ENCODE measurements around the gene NARF. TPM values are rescaled to one million over a fixed set of nuclear protein-coding genes. Genes with fewer than 3 reads are reported as not detected.
A peak's percentile ranks its signal among the peaks of the same experiment; 100 is the strongest.

The NARF gene
- total RNA-seq, 2 experiments from 2014 or later: 63.9 to 65.4 TPM

DNA sequence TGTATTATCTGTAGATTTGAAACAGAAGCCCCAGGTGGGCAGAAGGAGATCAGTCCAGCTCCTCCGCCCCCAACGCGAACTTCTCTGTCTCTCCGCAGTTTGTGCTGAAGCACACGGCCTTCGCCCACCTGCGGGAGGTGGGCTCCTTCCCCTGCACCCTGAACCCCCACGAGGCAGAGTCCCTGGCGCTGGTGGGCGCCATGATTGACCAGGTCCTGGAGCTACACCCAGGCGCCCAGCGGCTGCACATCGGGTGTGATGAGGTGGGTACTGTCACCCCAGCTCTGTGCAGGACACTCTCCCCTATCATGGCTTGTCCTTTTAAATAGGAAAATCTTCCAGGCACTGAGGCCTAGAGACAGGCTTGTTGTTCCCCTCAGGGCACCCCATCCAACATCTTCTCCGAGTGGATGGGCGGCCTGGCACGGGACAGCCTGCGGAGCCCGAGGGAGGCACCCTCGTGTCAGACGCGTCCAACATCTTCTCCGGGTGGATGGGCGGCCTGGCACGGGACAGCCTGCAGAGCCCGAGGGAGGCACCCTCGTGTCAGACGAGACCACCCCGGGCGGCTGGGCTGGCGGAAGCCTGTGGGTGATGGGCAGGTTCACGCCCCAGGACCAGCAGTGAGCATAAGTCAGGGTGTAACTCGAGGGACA lies 24.9 kb upstream of the NARF start:
- Mint-ChIP-seq H3K27ac (no peak overlapping the region), H3K4me1 (ENCODE audit: low read depth) (peaks cover 6% of the 10 kb centered on the region), H3K36me3 (ENCODE audit: low read depth) (no peaks in the 10 kb centered on the region), H3K9me3 (no peaks in the 10 kb centered on the region), H3K4me3 (no peak overlapping the region), H3K27me3 (no peaks in the 10 kb centered on the region)
- no peak for ATAC-seq
- TF ChIP-seq, protein P1, sequence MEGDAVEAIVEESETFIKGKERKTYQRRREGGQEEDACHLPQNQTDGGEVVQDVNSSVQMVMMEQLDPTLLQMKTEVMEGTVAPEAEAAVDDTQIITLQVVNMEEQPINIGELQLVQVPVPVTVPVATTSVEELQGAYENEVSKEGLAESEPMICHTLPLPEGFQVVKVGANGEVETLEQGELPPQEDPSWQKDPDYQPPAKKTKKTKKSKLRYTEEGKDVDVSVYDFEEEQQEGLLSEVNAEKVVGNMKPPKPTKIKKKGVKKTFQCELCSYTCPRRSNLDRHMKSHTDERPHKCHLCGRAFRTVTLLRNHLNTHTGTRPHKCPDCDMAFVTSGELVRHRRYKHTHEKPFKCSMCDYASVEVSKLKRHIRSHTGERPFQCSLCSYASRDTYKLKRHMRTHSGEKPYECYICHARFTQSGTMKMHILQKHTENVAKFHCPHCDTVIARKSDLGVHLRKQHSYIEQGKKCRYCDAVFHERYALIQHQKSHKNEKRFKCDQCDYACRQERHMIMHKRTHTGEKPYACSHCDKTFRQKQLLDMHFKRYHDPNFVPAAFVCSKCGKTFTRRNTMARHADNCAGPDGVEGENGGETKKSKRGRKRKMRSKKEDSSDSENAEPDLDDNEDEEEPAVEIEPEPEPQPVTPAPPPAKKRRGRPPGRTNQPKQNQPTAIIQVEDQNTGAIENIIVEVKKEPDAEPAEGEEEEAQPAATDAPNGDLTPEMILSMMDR (IDR thresholded peaks at IDR 0.05): no peak
- intact Hi-C loops (cut with micrococcal nuclease): no loop called here
- POLR2A ChIA-PET: interaction anchor here (1.1 kb wide), 1 partner anchor 24 kb away, joined by 4 read pairs; the partner anchor contains the start of gene NARF
- CTCF ChIA-PET: interaction anchor here (1.1 to 1.5 kb wide), 2 partner anchors 9 to 83 kb away, joined by 3 to 4 read pairs; no protein-coding TSS in a partner anchor
- no peak for DNase-seq

DNA sequence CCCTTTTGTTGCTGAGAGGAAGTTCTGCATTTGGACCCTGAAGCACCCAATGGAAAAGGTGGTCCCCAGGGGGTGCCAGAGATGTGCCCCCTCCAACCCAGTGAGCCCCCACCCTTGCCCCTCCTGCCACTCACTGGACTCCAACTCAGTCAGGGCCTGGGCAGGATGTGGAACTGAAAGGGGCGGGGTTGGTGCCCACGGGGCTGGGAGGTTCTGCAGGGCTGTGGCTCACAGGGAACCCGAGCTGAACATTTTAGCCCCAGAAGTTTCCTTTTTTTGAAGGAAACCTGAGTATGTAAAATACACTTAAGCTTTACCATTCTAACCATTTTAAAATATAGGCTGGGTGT lies 24.4 kb upstream of the NARF start:
- TF ChIP-seq, protein P1 (IDR thresholded peaks at IDR 0.05): no peak
- CTCF ChIA-PET: interaction anchor here (1.1 to 1.5 kb wide), 2 partner anchors 9 to 83 kb away, joined by 3 to 4 read pairs; no protein-coding TSS in a partner anchor
- Mint-ChIP-seq H3K9me3 (no peaks in the 10 kb centered on the region), H3K27me3 (no peaks in the 10 kb centered on the region), H3K27ac (no peak overlapping the region), H3K4me3 (no peak overlapping the region), H3K36me3 (ENCODE audit: low read depth) (no peaks in the 10 kb centered on the region), H3K4me1 (ENCODE audit: low read depth) (peaks cover 6% of the 10 kb centered on the region)
- intact Hi-C loops (cut with micrococcal nuclease): no loop called here
- POLR2A ChIA-PET: interaction anchor here (0.9 to 2.6 kb wide), 3 partner anchors 11 to 24 kb away, joined by 3 to 7 read pairs (median 4); partner anchors contain the start of gene NARF
- ATAC-seq: peak; percentile 53
- peak; percentile 41 for DNase-seq

DNA sequence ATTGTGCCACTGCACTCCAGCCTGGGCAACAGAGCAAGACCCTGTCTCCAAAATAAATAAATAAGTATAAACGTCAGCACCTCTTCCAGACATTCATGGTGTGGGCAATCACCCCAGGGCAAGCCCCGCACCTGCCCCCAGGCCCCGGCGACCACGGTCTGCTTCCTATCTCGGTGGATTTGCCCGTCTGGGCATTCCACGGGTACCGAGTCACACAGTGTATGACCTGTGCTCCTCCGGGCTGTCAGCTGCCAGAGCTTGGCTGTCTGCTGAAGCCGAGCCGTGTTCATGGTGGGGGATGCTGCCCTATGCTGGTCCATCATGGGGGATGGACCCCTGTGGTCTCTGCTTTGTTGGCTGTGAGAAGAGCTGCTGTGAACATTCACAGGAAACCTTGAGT lies 23.4 kb upstream of the NARF start:
- no peak overlapping the region for H3K4me3 Mint-ChIP-seq
- DNase-seq (no peak), ATAC-seq (no peak)
- intact Hi-C loops (cut with micrococcal nuclease): no loop called here
- ChIA-PET POLR2A (interaction anchor here (0.9 to 2.6 kb wide), 4 partner anchors 10 to 23 kb away, joined by 3 to 11 read pairs (median 6); partner anchors contain the start of gene NARF), CTCF (no interaction called here)
- H3K4me1 Mint-ChIP-seq (ENCODE audit: low read depth): no peaks in the 10 kb centered on the region
- TF ChIP-seq, protein P1 (IDR thresholded peaks at IDR 0.05): no peak
- H3K27ac Mint-ChIP-seq: no peak overlapping the region
- no peaks in the 10 kb centered on the region for H3K27me3 Mint-ChIP-seq
- no peaks in the 10 kb centered on the region for H3K36me3 Mint-ChIP-seq (ENCODE audit: low read depth)
- H3K9me3 Mint-ChIP-seq: no peaks in the 10 kb centered on the region

DNA sequence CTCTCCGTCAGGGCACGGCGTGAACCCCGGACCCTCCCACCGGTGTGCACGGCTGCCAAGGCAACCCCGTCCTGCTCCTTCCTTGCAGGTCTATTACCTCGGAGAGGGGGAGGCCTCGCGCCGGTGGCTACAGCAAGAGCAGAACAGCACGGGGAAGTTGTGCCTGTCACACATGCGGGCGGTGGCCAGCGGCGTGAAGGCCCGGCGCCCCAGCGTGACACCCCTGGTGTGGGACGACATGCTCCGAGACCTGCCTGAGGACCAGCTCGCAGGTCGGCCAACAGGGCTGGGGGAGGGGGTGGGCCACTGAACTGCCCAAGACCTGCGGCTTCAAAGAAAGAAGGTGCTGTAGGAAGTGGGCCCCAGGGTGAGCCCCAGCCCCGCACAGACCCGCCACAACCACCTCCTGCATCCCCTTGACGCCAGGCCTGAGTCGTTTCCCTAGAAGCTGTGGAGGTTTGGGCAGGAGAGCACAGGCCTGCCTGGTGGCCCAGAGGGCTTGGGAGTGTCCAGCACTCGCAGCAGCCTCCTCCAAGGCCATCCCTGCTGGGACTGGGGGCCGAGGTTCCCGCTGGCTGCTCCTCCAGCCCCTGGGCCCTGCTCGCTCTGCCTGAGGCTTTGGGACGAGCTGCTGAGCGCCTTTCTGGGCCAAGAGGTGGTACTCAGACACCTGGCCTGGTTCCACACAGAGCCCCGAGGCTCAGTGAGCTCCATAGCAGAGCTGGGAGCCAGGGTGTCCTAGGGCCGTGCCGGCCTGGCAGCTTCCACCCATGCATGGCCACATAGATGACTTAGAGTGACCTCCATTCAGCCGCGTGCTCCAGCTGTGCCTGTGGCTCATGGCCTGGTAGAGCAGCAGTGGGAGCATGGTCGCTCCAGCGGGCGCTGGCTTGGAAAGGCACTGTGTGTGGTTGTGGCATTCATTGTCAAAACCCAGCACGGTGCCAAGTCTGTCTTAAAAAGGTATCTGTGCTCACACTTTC lies 22.6 kb upstream of the NARF start:
- ATAC-seq (no peak), DNase-seq (no peak)
- TF ChIP-seq, protein P1 (IDR thresholded peaks at IDR 0.05): no peak
- Mint-ChIP-seq H3K4me3 (no peak overlapping the region), H3K9me3 (no peaks in the 10 kb centered on the region), H3K27ac (no peak overlapping the region), H3K4me1 (ENCODE audit: low read depth) (no peaks in the 10 kb centered on the region), H3K27me3 (no peaks in the 10 kb centered on the region), H3K36me3 (ENCODE audit: low read depth) (no peaks in the 10 kb centered on the region)
- intact Hi-C loops (cut with micrococcal nuclease): no loop called here
- CTCF ChIA-PET: interaction anchor here (1.0 kb wide), 1 partner anchor 11 kb away, joined by 4 read pairs; no protein-coding TSS in a partner anchor
- POLR2A ChIA-PET: interaction anchor here (0.6 to 2.6 kb wide), 3 partner anchors 10 to 60 kb away, joined by 3 to 11 read pairs (median 7); no protein-coding TSS in a partner anchor

Measured in activated CD8-positive, alpha-beta T cell treated with anti-CD3 and anti-CD28 coated beads for 36 hours (primary cell).